Measurements from ENCODE around the gene LRRC7. TPM values are rescaled to one million over a fixed set of nuclear protein-coding genes. Genes with fewer than 3 reads are reported as not detected.

The LRRC7 gene
- total and polyA plus RNA-seq, 12 donors = under 0.01 to 3.4 (median 0.32) TPM; not detected in 3

- WGBS, 4 donors = 84 to 94% (median 89%) methylated on average over 1 of the region's 1 CpG
- Histone ChIP-seq H3K36me3 (replicated peaks in 1 of 2) (no peaks in the 10 kb centered on the region), H3K27ac (no peak overlapping the region), H3K4me1 (replicated peaks in 1 of 2) (peaks cover 0 to under 1% of the 10 kb centered on the region in 2 donors), H3K4me3 (no peak overlapping the region), H3K9me3 (replicated peaks in 1 of 3) (no peaks in the 10 kb centered on the region), H3K27me3 (no peaks in the 10 kb centered on the region)
- intact Hi-C loops (cut with DNase I) = no loop called here
- TF ChIP-seq CTCF (IDR thresholded peaks at IDR 0.05) (no peak), POLR2A (IDR thresholded peaks at IDR 0.05) (no peak)
- DNase-seq = no peak
These were observed 456.6 kb downstream of the LRRC7 start for GRCh38 chr1:70024272-70024671.

- H3K4me1 ChIP-seq (replicated peaks in 1 of 2) = peaks cover 0 to 7% of the 10 kb centered on the region in 2 donors
- no peak overlapping the region for H3K27ac ChIP-seq
- no peaks in the 10 kb centered on the region for H3K27me3 ChIP-seq
- intact Hi-C loops (cut with DNase I) = no loop called here
- TF ChIP-seq CTCF (IDR thresholded peaks at IDR 0.05) = no peak
- no peak for TF ChIP-seq POLR2A (IDR thresholded peaks at IDR 0.05)
- DNase-seq = no peak
- no peaks in the 10 kb centered on the region for H3K9me3 ChIP-seq (replicated peaks in 1 of 3)
- H3K36me3 ChIP-seq (replicated peaks in 1 of 2) = no peaks in the 10 kb centered on the region
- no peak overlapping the region for H3K4me3 ChIP-seq
These were observed 457.3 kb downstream of the LRRC7 start for GRCh38 chr1:70025052-70025451.

GRCh38 chr1:70025846-70026245 is 458.1 kb downstream of the LRRC7 start:
- Histone ChIP-seq H3K27me3 (no peaks in the 10 kb centered on the region), H3K4me1 (replicated peaks in 1 of 2) (peaks cover 0 to 7% of the 10 kb centered on the region in 2 donors), H3K9me3 (replicated peaks in 1 of 3) (no peaks in the 10 kb centered on the region), H3K27ac (no peak overlapping the region), H3K36me3 (replicated peaks in 1 of 2) (no peaks in the 10 kb centered on the region), H3K4me3 (no peak overlapping the region)
- DNase-seq = no peak
- intact Hi-C loops (cut with DNase I) = no loop called here
- TF ChIP-seq POLR2A (IDR thresholded peaks at IDR 0.05) = no peak
- no peak for TF ChIP-seq CTCF (IDR thresholded peaks at IDR 0.05)

- WGBS, 4 donors = 65 to 82% (median 71%) methylated on average over 5 of the region's 5 CpGs
These were observed 465.6 kb downstream of the LRRC7 start for GRCh38 chr1:70033266-70033873.

More at GRCh38 chr1:70033266-70033873, 465.6 kb downstream of the LRRC7 start:
- Histone ChIP-seq H3K36me3 (replicated peaks in 1 of 2) (no peaks in the 10 kb centered on the region), H3K27me3 (no peaks in the 10 kb centered on the region), H3K9me3 (replicated peaks in 1 of 3) (no peaks in the 10 kb centered on the region), H3K4me3 (no peak overlapping the region), H3K27ac (no peak overlapping the region), H3K4me1 (replicated peaks in 1 of 2) (peaks cover 0 to 7% of the 10 kb centered on the region in 2 donors)
- intact Hi-C loops (cut with DNase I) = no loop called here
- TF ChIP-seq POLR2A (IDR thresholded peaks at IDR 0.05) (no peak), CTCF (IDR thresholded peaks at IDR 0.05) (no peak)
- DNase-seq = no peak
